ENCODE measurements around the gene CST5.
"Not testable (repeated sequence)": the region's sequence is repeated elsewhere in the genome, so short reads cannot be mapped to it uniquely, and the experiment has no call there.

The CST5 gene

DNA sequence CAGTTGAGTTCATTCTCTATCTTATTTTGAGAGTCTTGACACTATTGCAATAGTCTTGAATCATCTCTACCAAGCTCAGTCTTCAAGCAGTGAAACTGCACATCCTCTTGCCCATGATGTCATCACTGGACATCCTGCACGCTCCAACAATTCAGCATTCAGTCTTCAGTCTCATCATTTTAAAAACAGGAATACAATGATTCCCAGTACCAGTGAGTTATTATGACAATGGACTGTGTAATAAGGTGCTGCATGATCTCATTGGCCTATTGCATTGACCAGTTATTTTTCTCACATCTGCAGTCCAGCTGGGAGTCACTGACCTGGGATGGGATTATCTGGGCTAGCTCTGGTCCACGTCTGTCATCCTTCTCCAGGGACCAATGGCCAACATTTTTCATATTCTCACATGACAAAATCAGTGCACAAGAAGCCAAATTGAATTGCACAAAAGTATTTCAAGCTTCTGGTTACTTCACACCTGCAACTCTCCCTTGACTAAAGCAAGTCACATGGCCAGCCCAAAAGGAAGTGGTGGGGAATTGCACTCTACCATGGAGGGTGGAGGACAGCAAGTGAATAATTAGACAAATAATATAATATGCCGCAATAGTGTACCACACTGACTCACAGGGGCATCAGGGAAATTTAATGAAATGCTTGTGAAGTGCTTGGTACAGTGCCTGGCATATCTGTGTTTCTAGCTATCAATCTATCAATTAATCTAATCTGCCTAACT, 46.6 kb downstream of the CST5 start:
- DNase-seq, result no peak

DNA sequence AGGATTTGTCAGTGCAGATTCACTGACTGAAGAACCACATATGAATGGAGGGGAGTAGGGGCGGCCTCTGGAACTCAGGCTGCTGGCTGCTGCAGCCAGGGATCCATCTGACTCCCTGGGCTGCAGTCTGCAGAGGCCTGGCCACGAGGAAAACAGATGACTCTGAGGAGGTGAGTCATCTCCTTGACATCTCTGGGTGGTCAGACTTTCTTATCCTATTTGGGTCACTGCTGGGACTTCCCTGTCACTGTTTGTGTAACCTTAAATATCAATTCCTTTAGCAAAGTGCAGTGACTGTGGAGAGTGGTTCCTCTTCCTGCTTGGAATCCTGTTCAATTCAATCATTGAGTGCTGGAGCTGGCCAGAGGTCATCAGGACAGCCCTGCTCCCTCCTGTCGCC, 47.6 kb downstream of the CST5 start:
- not testable (repeated sequence) for DNase-seq

DNA sequence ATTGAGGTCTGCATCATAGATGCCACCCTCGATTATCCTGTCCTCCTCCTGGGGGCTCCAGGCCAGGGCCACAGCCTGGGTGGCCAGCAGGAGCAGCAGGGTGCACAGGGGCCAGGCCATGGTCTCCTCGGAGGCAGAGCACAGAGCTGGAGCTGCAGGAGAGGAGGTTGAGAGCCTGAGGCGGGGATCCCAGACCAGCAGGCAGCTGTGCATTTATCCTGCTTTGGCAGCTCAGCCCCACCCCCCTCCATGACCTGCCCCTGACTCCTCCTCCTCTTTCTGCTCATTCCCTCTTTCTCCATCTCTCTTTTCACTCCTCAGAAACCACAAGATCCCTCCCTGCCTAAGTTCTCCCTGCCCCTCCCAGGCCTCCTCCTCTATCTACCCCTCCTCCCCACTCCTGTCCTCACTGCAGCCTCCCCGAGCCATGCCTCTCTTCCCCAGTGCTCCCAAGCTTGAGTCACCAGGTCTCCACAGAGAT, 53.0 kb downstream of the CST5 start, which contains the start of gene CST2:
CST2 (minus strand) TSS at position 189 of the 481 bp plus-strand sequence; CDS start at position 120, 69 bp downstream.
- DNase-seq, result no peak
